GM12874 (cell line): ENCODE measurements around the gene GAMT.

ENCODE experiments used
- TF ChIP-seq, protein P1 (sequence below): IDR thresholded peaks from 2 replicates; pipeline ENCODE4 v1.5.1; 2011; ENCODE audit warnings: low read depth, mild to moderate bottlenecking, control low read depth, low read length, moderate library complexity; ENCODE audit not compliant: insufficient read depth

GAMT gene

DNA sequence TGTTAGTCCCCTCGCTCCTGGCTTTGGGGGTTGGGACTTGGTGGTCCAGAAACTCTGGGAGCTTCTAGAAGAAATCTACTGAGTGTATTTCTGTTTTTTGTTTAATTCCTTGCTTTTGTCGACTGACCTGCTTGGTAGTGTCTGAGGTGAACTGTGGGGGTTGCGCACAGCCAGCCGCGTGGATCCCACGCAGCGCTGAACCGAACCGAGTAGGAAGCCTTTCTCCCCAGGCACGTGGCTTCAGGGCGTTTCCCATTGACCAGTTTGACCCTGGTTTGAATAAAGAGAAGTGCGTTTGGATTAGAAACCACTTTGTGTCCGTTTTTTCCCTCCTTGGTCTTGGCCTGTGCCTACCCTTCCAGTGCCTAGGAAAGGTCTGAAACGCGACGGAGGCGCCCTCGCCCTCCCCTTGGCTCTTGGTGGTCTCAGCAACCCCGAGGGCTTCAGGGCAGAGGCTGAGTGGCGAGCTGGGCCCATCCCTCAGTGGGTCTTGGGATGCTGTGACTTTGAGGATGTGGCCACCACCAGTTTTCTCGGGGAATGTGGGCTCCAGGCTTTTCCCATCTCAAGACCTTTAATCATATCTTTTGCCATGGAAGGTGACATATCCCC is 34.1 kb upstream of the GAMT start:
- TF ChIP-seq, protein P1, sequence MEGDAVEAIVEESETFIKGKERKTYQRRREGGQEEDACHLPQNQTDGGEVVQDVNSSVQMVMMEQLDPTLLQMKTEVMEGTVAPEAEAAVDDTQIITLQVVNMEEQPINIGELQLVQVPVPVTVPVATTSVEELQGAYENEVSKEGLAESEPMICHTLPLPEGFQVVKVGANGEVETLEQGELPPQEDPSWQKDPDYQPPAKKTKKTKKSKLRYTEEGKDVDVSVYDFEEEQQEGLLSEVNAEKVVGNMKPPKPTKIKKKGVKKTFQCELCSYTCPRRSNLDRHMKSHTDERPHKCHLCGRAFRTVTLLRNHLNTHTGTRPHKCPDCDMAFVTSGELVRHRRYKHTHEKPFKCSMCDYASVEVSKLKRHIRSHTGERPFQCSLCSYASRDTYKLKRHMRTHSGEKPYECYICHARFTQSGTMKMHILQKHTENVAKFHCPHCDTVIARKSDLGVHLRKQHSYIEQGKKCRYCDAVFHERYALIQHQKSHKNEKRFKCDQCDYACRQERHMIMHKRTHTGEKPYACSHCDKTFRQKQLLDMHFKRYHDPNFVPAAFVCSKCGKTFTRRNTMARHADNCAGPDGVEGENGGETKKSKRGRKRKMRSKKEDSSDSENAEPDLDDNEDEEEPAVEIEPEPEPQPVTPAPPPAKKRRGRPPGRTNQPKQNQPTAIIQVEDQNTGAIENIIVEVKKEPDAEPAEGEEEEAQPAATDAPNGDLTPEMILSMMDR = no peak

DNA sequence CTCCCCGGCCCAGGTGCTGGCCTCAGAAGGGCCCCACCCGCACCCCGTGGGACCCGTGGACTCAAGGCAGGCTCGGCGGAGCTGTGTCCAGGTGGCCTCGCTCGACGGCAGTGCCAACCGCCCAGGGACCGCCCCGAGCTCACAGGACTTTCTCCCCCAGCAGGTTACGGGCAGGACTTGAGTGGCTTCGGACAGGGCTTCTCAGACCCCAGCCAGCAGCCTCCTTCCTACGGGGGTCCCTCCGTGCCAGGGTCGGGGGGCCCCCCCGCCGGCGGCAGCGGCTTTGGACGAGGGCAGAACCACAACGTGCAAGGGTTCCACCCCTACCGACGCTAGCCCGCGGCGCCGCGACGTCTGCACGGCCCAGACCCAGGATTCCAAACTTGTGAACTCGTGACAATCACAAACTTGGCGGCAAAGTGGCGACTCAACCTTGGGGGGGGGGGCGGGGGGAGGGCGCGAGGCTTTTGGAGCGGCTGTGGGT is 33.3 kb upstream of the GAMT start:
- TF ChIP-seq, protein P1 = no peak

DNA sequence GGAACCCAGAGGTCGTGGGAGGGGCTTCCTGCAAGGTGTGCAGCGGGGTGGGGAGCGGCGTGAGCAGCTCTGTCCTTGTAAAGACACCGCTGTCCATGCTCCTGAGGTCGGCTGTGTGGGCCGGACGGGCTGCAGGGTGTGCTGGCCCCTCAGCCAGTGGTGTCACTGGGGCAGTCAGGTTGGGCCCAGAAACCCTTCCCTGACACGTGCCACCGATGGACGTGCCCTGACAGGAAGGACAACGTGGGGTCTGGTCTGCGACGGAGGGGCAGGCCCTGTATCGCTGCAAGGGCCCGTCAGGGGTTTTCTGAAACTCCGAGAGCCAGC is 32.7 kb upstream of the GAMT start:
- TF ChIP-seq, protein P1 = no peak

DNA sequence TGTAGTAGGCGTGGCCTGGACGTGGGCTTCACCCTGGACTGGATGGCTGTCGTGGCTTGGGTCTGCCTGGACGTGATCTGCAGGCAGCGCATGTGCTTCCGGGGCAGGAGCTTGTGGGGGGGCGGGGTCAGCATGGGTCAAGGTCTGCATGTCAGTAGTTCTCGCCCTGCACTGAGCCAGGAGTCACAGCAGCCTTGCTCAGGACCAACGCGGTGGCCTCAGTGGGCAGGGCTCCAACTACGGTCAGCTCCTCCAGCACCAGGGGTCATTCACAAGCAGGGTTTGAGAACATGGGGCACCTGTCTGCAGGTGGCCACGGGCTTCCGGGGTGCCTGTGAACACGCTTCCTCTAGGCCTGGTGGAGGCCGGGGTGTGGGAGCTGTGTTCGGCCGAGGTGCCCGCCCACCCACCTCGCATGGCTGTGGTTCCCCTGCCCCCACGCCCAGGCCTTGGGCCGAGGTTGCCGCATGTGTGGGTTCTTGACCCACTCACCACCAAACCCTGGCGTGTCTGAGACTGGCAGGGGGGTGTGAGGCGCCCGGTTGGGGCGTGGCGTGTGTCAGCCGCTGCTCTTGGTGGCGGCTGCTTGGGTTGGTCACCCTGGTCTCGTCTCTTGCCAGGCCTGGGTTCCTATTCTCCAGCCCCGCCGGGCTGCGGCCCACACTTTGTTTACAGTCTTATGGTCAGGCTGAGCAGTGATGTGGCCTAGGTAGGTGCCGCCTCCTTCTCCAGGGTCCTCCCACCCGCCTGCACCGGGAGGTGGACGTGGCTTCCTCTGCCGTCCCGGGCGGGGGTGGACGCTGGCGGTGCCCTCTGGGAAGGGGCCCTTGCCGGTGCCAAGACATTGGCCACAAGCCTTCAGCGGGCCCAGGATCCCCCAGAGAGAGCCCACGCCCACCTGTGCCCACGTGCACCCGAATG is 32.0 kb upstream of the GAMT start:
- TF ChIP-seq, protein P1 = no peak

DNA sequence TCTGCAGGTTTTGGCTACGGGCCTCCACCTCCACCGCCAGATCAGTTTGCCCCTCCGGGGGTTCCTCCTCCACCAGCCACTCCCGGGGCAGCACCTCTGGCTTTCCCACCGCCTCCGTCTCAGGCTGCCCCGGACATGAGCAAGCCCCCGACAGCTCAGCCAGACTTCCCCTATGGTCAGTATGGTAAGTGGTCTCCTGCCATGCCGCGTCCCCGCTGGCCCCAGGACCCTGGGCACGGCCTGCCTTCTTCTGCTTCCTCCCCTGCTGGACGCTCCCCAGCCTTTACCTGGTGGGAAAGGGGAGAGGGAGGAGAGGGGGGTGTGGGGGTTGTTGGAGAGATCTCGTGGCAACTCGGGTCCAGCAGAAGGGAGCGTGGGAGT is 31.2 kb upstream of the GAMT start:
- TF ChIP-seq, protein P1 = no peak

DNA sequence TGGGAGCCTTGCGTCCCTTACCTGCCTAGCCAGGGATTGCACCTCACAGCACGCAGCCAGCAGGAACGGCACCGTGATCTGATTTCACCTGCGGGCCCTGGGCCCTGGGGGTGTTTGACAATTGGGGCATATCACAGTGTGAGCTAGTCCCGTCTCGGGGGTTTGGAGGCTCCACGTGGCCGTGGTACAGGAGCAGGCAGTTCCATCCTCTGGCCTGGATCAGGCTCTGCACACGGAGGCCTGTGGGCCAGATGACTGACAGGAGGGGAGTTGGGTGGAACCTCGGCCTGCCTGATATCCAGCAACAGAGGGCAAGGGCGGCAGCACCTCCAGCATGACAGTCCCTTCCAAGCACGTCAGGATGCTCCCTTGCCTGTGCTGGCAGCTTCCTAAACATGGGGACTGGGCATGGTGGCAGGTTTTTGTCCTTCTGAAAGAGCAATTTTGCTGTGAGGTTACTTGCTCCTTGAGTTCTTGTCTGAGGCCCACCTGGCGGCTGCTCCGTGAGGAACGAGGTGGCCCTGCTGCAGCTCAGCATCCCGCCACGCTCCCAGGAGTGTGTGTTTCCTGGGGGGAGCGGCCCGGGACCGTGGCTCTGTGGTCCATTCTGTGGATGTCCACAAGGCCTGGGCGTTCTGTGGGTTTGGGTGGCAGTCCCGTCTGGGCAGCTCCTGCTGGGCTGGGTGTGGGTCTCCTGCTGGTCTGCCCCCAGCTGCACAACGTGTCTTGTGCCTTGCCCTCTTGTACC is 30.6 kb upstream of the GAMT start:
- TF ChIP-seq, protein P1 = no peak

DNA sequence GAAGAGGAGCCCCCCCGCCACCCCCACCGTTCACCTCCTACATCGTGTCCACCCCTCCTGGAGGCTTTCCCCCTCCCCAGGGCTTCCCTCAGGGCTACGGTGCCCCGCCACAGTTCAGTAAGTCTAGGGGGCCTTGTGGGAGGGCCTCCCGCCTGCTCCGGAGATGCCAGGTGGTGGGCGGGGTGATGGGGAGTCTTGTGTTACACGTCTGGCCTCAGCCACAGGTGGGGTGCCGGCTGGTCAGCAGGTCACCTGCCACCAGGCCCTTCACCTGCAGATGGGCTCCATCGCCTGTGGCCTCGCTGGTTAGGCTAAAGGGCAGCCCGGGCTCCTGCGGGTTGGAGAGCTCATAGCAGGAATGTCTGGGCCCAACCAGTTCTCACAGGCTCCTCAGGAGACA is 28.9 kb upstream of the GAMT start:
- TF ChIP-seq, protein P1 = no peak
